SK-N-MC (cell line): ENCODE measurements around the gene CAV3.

ENCODE experiments used
- EZH2 ChIP-seq: fragments of 200-600 bp; sonication (generic); IDR thresholded peaks from one replicate; pipeline ENCODE4 v1.6.1; 2017; ENCODE audit warnings: antibody characterized with exemption
- POLR2AphosphoS5 ChIP-seq: IDR thresholded peaks from 2 replicates; pipeline ENCODE4 v1.6.1; 2012; ENCODE audit warnings: mild to moderate bottlenecking, low read depth, low read length, borderline replicate concordance

GRCh38 chr3:8777978-8778267, 44.3 kb downstream of the CAV3 start:
- no peak for TF ChIP-seq POLR2AphosphoS5
- TF ChIP-seq EZH2 = no peak
